HG03460 (cell line): ENCODE measurements around the gene PHETA1.
"Not testable (repeated sequence)": the region's sequence is repeated elsewhere in the genome, so short reads cannot be mapped to it uniquely, and the experiment has no call there.

Source experiments
- ATAC-seq: cut with Tn5 transposase; IDR thresholded peaks from one replicate; pipeline ENCODE4 v1.9.1; 2021; ENCODE audit not compliant: unreplicated experiment

Gene PHETA1

GRCh38 chr12:111405859-111406473 is 37.1 kb upstream of the PHETA1 start, which contains the start of gene SH2B3:
Gene SH2B3, plus strand, starts transcription at chr12:111405923. Its CDS starts 12,223 bp downstream, at chr12:111418146.
- ATAC-seq = peak; percentile 1

- ATAC-seq = peak; percentile 42
Measured at GRCh38 chr12:111405149-111405858, 36.4 kb upstream of the PHETA1 start.

GRCh38 chr12:111404362-111405148 is 35.7 kb upstream of the PHETA1 start:
- ATAC-seq = no peak

DNA sequence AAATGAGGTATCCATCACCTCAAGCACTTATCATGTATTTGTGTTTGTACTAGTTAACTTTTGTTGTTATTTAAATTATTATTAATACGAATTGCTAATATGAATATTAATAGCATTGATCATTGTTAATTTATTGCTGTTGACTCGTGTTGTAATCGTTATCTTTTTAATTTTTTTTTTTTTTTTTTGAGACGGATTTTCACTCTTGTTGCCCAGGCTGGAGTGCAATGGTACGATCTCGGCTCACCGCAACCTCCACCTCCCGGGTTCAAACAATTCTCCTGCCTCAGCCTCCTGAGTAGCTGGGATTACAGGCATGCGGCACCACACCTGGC is 33.6 kb upstream of the PHETA1 start:
- not testable (repeated sequence) for ATAC-seq

GRCh38 chr12:111401167-111401605 is 32.3 kb upstream of the PHETA1 start:
- no peak for ATAC-seq

DNA sequence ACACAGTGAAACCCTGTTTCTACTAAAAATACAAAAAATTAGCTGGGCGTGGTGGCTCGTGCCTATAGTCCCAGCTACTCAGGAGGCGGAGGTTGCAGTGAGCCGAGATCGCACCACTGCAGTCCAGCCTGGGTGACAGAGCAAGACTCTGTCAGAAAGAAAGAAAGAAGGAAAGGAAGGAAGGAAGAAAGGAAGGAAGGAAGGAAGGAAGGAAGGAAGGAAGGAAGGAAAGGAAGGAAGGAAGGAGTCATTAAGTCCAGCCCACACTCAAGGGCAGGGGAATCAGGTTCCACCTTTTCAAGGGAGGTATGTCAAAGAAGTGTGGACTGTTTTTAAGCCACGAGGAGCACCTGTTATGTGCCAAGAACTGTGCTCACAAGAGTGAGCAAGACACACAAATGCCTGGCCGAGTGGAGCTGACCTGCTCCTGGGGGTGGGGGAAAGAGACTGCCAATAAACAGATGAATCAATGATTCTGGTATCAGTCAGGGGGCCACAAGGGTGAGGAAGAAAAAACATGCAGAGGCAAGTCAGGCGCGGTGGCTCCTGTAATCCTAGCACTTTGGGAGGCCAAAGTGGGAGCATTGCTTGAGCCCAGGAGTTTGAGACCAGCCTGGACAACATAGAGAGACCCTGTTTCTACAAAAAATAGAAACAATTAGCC is 31.0 kb upstream of the PHETA1 start:
- ATAC-seq = not testable (repeated sequence)

GRCh38 chr12:111398530-111398929 is 29.6 kb upstream of the PHETA1 start:
- ATAC-seq = no peak

DNA sequence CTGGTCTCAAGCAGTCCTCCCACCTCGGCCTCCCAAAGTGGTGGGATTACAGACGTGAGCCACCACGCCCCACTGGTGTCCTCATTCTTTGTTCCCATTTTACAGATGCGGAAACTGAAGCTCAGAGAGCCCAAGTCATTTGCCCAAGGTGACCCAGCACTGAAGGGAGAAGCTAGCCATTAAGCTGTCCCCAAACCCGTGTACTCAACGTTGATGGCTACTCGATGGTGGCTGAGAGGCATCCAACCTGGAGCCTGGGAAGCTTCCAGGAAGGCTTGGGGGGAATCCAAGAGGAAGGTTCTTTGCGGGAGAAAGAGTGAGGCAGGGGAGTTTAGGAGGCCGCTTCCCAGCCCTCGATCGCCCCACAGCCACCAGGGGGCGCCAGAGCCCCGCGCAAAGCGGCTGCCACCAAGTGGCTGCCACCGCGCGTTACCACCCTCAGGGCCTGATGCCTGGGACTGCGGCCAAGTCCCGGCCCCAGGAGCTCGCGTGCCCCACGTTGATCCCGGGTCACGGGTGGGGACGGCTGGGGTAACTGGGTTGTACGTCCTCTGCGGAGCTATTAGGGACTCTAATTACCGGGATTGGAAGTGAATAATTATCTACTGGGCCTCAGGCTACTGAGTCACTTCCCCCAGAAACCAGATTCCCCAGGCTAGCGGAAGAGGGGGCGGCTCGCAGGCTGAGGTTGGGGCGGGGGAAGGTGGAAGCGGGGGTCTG is 28.0 kb upstream of the PHETA1 start:
- ATAC-seq = peak; percentile 51

DNA sequence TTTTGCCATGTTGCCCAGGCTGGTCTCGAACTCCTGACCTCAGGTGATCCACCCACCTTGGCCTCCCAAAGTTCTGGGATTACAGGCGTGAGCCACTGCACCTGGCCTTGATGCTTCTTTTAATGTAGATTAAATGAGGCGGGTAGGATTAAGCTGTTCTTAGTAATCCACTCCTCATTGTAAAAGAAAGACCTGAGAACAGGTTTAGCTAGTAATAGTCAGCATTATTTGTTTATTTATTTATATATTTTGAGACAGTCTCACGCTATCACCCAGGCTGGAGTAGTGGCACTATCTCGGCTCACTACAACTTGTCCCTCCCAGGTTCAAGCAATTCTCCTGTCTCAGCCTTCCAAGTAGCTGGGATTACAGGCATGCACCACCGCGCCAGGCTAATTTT is 27.4 kb upstream of the PHETA1 start:
- ATAC-seq = not testable (repeated sequence)

GRCh38 chr12:111395336-111396187 is 26.7 kb upstream of the PHETA1 start:
- no peak for ATAC-seq

GRCh38 chr12:111394480-111394879 is 25.6 kb upstream of the PHETA1 start:
- ATAC-seq = no peak

- no peak for ATAC-seq
Measured at GRCh38 chr12:111393700-111394300, 24.9 kb upstream of the PHETA1 start.

GRCh38 chr12:111390910-111391309 is 22.0 kb upstream of the PHETA1 start:
- ATAC-seq = no peak

- ATAC-seq = no peak
Measured at GRCh38 chr12:111389635-111390034, 20.7 kb upstream of the PHETA1 start.

DNA sequence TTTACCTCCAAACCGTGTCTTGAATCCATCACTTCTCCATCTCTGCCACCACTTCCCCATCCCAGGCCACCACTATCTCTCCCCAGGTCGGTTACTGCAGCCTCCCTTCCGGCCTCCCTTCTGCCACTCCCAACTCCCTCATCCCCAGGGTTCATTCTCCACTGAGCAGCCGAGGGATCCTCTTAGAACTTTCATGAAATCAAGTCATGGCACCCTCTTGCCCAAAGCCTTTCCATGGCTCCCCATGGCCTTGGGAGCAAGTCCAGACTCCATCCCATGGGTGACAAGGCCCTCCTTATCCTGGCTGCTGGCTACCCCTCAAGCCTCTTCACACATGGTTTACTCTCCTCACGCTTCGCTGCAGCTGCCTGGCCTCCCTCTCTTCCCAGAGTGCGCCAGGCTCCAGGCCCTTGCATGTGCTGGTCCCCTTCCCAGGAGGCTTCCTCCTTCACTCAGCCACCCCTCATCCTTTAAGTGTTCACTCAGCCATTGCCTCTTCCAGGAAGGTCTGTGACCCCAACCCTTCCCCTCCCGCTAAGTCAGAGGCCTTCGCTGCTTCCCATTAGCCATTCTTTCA is 18.9 kb upstream of the PHETA1 start:
- ATAC-seq = no peak

DNA sequence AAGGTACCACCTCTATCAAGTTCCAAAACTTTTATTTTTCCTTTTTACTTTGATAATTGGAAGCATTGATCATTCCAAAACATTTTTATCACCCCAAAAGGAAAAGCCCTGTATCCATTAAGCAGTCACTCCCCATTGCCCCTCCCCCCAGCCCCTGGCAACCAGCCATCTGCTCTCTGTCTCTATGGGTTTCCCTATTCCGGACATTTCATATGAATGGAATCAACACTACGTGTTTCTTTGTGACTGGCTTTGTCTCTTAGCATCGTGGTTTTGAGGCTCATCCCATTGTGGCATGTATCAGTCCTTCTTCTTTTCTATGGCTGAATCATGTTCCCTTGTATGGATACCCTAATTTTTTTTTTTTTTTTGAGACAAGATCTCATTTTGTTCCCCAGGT is 18.0 kb upstream of the PHETA1 start:
- ATAC-seq = no peak

GRCh38 chr12:111384596-111384995 is 15.7 kb upstream of the PHETA1 start:
- ATAC-seq = no peak

- ATAC-seq = no peak
Measured at GRCh38 chr12:111379942-111380554, 11.2 kb upstream of the PHETA1 start.

GRCh38 chr12:111377440-111377839 is 8.5 kb upstream of the PHETA1 start:
- no peak for ATAC-seq
